Mucosa of stomach (tissue), 1 donor: Measurements from ENCODE around the gene LTV1.

Experiments used
- H3K27me3 ChIP-seq: one replicate; pipeline ENCODE4 v1.7.0; 2013; ENCODE audit warnings: mild to moderate bottlenecking, low read length; ENCODE audit not compliant: control insufficient read depth, insufficient read depth
- H3K36me3 ChIP-seq: one replicate; pipeline ENCODE4 v1.7.0; 2013; ENCODE audit warnings: low read length; ENCODE audit not compliant: control insufficient read depth, insufficient read depth
- H3K4me1 ChIP-seq: one replicate; pipeline ENCODE4 v1.7.0; 2013; ENCODE audit warnings: mild to moderate bottlenecking, low read length; ENCODE audit not compliant: control insufficient read depth, insufficient read depth
- H3K4me3 ChIP-seq: one replicate; pipeline ENCODE4 v1.7.0; 2013; ENCODE audit warnings: low read length
- H3K9ac ChIP-seq: one replicate; pipeline ENCODE4 v1.7.0; 2013; ENCODE audit warnings: mild to moderate bottlenecking, low read length, moderate library complexity
- H3K9me3 ChIP-seq: one replicate; pipeline ENCODE4 v1.7.0; 2013; ENCODE audit warnings: mild to moderate bottlenecking, low read length, moderate library complexity; ENCODE audit not compliant: control insufficient read depth
- donor health status: Pancreatic carcinoma.

Gene LTV1

GRCh38 chr6:143877584-143878271, 34.6 kb downstream of the LTV1 start:
- Histone ChIP-seq H3K4me1 (peaks cover under 1% of the 10 kb centered on the region), H3K9ac (no peak overlapping the region), H3K4me3 (no peak overlapping the region), H3K27me3 (no peaks in the 10 kb centered on the region), H3K36me3 (no peaks in the 10 kb centered on the region), H3K9me3 (no peaks in the 10 kb centered on the region)

GRCh38 chr6:143878272-143878760, 35.2 kb downstream of the LTV1 start:
- H3K9me3 ChIP-seq = no peaks in the 10 kb centered on the region
- H3K27me3 ChIP-seq = no peaks in the 10 kb centered on the region
- no peaks in the 10 kb centered on the region for H3K36me3 ChIP-seq
- no peaks in the 10 kb centered on the region for H3K4me1 ChIP-seq
- H3K4me3 ChIP-seq = no peak overlapping the region
- no peak overlapping the region for H3K9ac ChIP-seq

- Histone ChIP-seq H3K4me3 (no peak overlapping the region), H3K4me1 (no peaks in the 10 kb centered on the region), H3K9me3 (no peaks in the 10 kb centered on the region), H3K9ac (no peak overlapping the region), H3K27me3 (no peaks in the 10 kb centered on the region), H3K36me3 (no peaks in the 10 kb centered on the region)
Observed at GRCh38 chr6:143880412-143880811, 37.3 kb downstream of the LTV1 start.

- Histone ChIP-seq H3K4me3 (no peak overlapping the region), H3K36me3 (no peaks in the 10 kb centered on the region), H3K9me3 (no peaks in the 10 kb centered on the region), H3K4me1 (no peaks in the 10 kb centered on the region), H3K27me3 (no peaks in the 10 kb centered on the region), H3K9ac (no peak overlapping the region)
Observed at GRCh38 chr6:143882401-143882930, 39.3 kb downstream of the LTV1 start.

GRCh38 chr6:143884216-143884900, 41.2 kb downstream of the LTV1 start:
- H3K27me3 ChIP-seq = no peaks in the 10 kb centered on the region
- H3K9ac ChIP-seq = no peak overlapping the region
- H3K4me1 ChIP-seq = no peaks in the 10 kb centered on the region
- no peaks in the 10 kb centered on the region for H3K9me3 ChIP-seq
- no peaks in the 10 kb centered on the region for H3K36me3 ChIP-seq
- no peak overlapping the region for H3K4me3 ChIP-seq

GRCh38 chr6:143885116-143885515, 42.0 kb downstream of the LTV1 start:
- no peaks in the 10 kb centered on the region for H3K9me3 ChIP-seq
- no peak overlapping the region for H3K9ac ChIP-seq
- H3K27me3 ChIP-seq = no peaks in the 10 kb centered on the region
- no peak overlapping the region for H3K4me3 ChIP-seq
- no peaks in the 10 kb centered on the region for H3K36me3 ChIP-seq
- H3K4me1 ChIP-seq = no peaks in the 10 kb centered on the region

GRCh38 chr6:143894655-143895054, 51.5 kb downstream of the LTV1 start:
- Histone ChIP-seq H3K36me3 (no peaks in the 10 kb centered on the region), H3K9me3 (no peaks in the 10 kb centered on the region), H3K9ac (no peak overlapping the region), H3K27me3 (no peaks in the 10 kb centered on the region), H3K4me1 (peaks cover 5% of the 10 kb centered on the region), H3K4me3 (no peak overlapping the region)

GRCh38 chr6:143896126-143896860, 53.2 kb downstream of the LTV1 start:
- Histone ChIP-seq H3K27me3 (no peaks in the 10 kb centered on the region), H3K4me1 (peaks cover 5% of the 10 kb centered on the region), H3K4me3 (no peak overlapping the region), H3K36me3 (no peaks in the 10 kb centered on the region), H3K9me3 (no peaks in the 10 kb centered on the region), H3K9ac (no peak overlapping the region)

- Histone ChIP-seq H3K4me3 (no peak overlapping the region), H3K9me3 (no peaks in the 10 kb centered on the region), H3K27me3 (no peaks in the 10 kb centered on the region), H3K9ac (no peak overlapping the region), H3K4me1 (peaks cover 5% of the 10 kb centered on the region), H3K36me3 (no peaks in the 10 kb centered on the region)
Observed at GRCh38 chr6:143900358-143900757, 57.2 kb downstream of the LTV1 start.

- H3K36me3 ChIP-seq = no peaks in the 10 kb centered on the region
- no peak overlapping the region for H3K4me3 ChIP-seq
- H3K4me1 ChIP-seq = no peaks in the 10 kb centered on the region
- H3K9ac ChIP-seq = no peak overlapping the region
- H3K27me3 ChIP-seq = no peaks in the 10 kb centered on the region
- no peaks in the 10 kb centered on the region for H3K9me3 ChIP-seq
Observed at GRCh38 chr6:143901885-143902750, 59.0 kb downstream of the LTV1 start.

- no peaks in the 10 kb centered on the region for H3K27me3 ChIP-seq
- no peaks in the 10 kb centered on the region for H3K4me1 ChIP-seq
- H3K4me3 ChIP-seq = no peak overlapping the region
- H3K9me3 ChIP-seq = no peaks in the 10 kb centered on the region
- H3K36me3 ChIP-seq = no peaks in the 10 kb centered on the region
- H3K9ac ChIP-seq = no peak overlapping the region
Observed at GRCh38 chr6:143902827-143903226, 59.7 kb downstream of the LTV1 start.
